GM13976 (cell line): ENCODE measurements around the gene KCNJ2.

ENCODE experiments used
- DNase-seq: peaks from one replicate; pipeline ENCODE4 v3.0.0; 2012; ENCODE audit warnings: low spot score
- CTCF ChIP-seq: IDR thresholded peaks from 2 replicates; pipeline ENCODE4 v1.5.1; 2012; ENCODE audit warnings: borderline replicate concordance, mild to moderate bottlenecking; ENCODE audit not compliant: insufficient read depth; ENCODE audit errors: extremely low read depth, missing control alignments, control extremely low read depth
- in situ Hi-C: fragments of 300-500 bp; cut with MboI; formaldehyde crosslinking; loops from one replicate; pipeline ENCODE4 v1.12.0; 2022; ENCODE audit warnings: low sequenced_read_pairs, mixed read lengths, inconsistent platforms; ENCODE audit not compliant: unreplicated experiment

Gene KCNJ2

GRCh38 chr17:70124723-70125122 is 44.6 kb upstream of the KCNJ2 start:
- TF ChIP-seq CTCF, result no peak
- in situ Hi-C loops, result no loop called here
- no peak for DNase-seq

- in situ Hi-C loops, result no loop called here
- DNase-seq, result no peak
- no peak for TF ChIP-seq CTCF
Measured at GRCh38 chr17:70127221-70127873, 42.0 kb upstream of the KCNJ2 start.

- in situ Hi-C loops, result no loop called here
- no peak for TF ChIP-seq CTCF
- no peak for DNase-seq
Measured at GRCh38 chr17:70128727-70129238, 40.5 kb upstream of the KCNJ2 start.

GRCh38 chr17:70130289-70130688 is 39.0 kb upstream of the KCNJ2 start:
- TF ChIP-seq CTCF, result no peak
- no peak for DNase-seq
- in situ Hi-C loops, result no loop called here

GRCh38 chr17:70132505-70132904 is 36.8 kb upstream of the KCNJ2 start:
- TF ChIP-seq CTCF, result no peak
- in situ Hi-C loops, result no loop called here
- DNase-seq, result no peak

- in situ Hi-C loops, result no loop called here
- no peak for TF ChIP-seq CTCF
- DNase-seq, result no peak
Measured at GRCh38 chr17:70134042-70134441, 35.3 kb upstream of the KCNJ2 start.

- in situ Hi-C loops, result no loop called here
- DNase-seq, result no peak
Measured at GRCh38 chr17:70134777-70135176, 34.6 kb upstream of the KCNJ2 start.

More at GRCh38 chr17:70134777-70135176, 34.6 kb upstream of the KCNJ2 start:
- TF ChIP-seq CTCF, result no peak
